Heart right ventricle (tissue), 16 donors: ENCODE results near the gene THSD7B. TPM values are rescaled to one million over a fixed set of nuclear protein-coding genes. Genes with fewer than 3 reads are reported as not detected.

ENCODE experiments used
- ATAC-seq, 8 donors: fragments of 200-7000 bp; cut with Tn5 transposase; one replicate each; pipeline ENCODE4 v1.9.1; 2020; ENCODE audit warnings: mild to moderate bottlenecking in 8 of 8, moderate library complexity in 8 of 8, moderate number of reproducible peaks in 1 of 8
- DNase-seq, 2 donors: peaks; one replicate each; pipeline ENCODE4 v3.0.0-alpha.2; 2020
- H3K27ac ChIP-seq, 10 donors: fragments of 200-600 bp; sonication (generic) in 2 of 10; one replicate each; pipeline versions ENCODE4 v1.5.0 to v1.8.0; 2020 to 2022; ENCODE audit warnings: mild to moderate bottlenecking in 3 of 10
- H3K27me3 ChIP-seq, 7 donors: fragments of 200-600 bp; one replicate each; pipeline ENCODE4 v1.8.0; 2021 to 2022; ENCODE audit warnings: mild to moderate bottlenecking in 2 of 7
- H3K36me3 ChIP-seq, 9 donors: fragments of 200-600 bp; sonication (generic) in 1 of 9; one replicate each; pipeline versions ENCODE4 v1.5.0 to v1.8.0; 2020 to 2022; ENCODE audit warnings: mild to moderate bottlenecking in 2 of 9
- H3K4me1 ChIP-seq, 9 donors: fragments of 200-600 bp; sonication (generic) in 1 of 9; one replicate each; pipeline versions ENCODE4 v1.5.0 to v1.8.0; 2020 to 2022; ENCODE audit warnings: mild to moderate bottlenecking in 4 of 9
- H3K4me3 ChIP-seq, 10 donors: fragments of 200-600 bp; sonication (generic) in 2 of 10; one replicate each; pipeline versions ENCODE4 v1.5.0 to v1.8.0; 2020 to 2022; ENCODE audit warnings: mild to moderate bottlenecking in 7 of 10, moderate library complexity in 2 of 10
- H3K9me3 ChIP-seq, 11 donors: fragments of 200-600 bp in 10 of 11; sonication (generic) in 2 of 11; one replicate each; pipeline versions ENCODE4 v1.5.0 to v1.8.0; 2013 to 2022; ENCODE audit warnings: mild to moderate bottlenecking in 2 of 11, control low read depth in 1 of 11, moderate library complexity in 1 of 11
- WGBS, 2 donors: extraction: QIAGEN DNeasy Blood & Tissue Kit; methylation state at CpG; one replicate each; pipeline ENCODE4 v1.1.7; 2013; ENCODE audit warnings: inconsistent platforms in 1 of 2; 5-methylcytosine and 5-hydroxymethylcytosine counted together
- intact Hi-C, 10 donors: fragments of 100-400 bp; cut with DNase I; formaldehyde crosslinking; loops; one replicate each; pipeline versions ENCODE4 v1.11.1 to v1.14.2; 2022
- polyA plus RNA-seq, 2 donors: library from polyadenylated mRNA; stranded (reverse); fragments of 200-250 nt; gene quantifications; one replicate each; pipeline ENCODE4 v1.2.3, GENCODE V29; 2013
- total RNA-seq, 10 donors: library from RNA; stranded (reverse); fragmentation: NEBNext Ultra II Directional in 3 of 10; extraction: Animal tissue kit (Norgen Biotek cat#: 25700) in 3 of 10; gene quantifications; one replicate each; pipeline versions ENCODE4 v1.2.1 to v1.2.4, GENCODE V29; 2021 to 2023
- TF ChIP-seq, protein P1 (sequence below), 9 donors: fragments of 200-600 bp; sonication (generic) in 2 of 9; IDR thresholded peaks; one replicate each; pipeline versions ENCODE4 v1.5.0 to v1.8.0; 2021 to 2022; ENCODE audit warnings: antibody characterized with exemption in 9 of 9, mild to moderate bottlenecking in 5 of 9, moderate library complexity in 1 of 9
- donor health status: Arrhythmogenic right ventricular cardiomyopathy.
- donor health status: ischemic (EF 13 %, LVEDD 7.1; RV severe dilation, severe dysfunction).
- donor health status: healthy with polysubstance abuse.
- donor health status: DM: no; HTN: yes; CAD: no.
- donor health status: DM: no; HTN: no; CAD: no.
- donor health status: ischemic (EF 25% LVEDD 6.9; RV normal size, moderate dysfunction).
- donor health status: ischemic (EF 25% LVEDD 5.7; RV mildly dilated, moderate dysfunction).
- donor health status: healthy.
- donor health status: DM: yes; HTN: yes; CAD: no.
- donor health status: Ischemic cardiomyopathy.
- donor health status: ischemic (EF 35%, LVEDD 5.7; RV mildly dilated, moderate dysfunction).
- donor health status: nonischemic (EF 11% LVEDD 7.7; RV severe dilation, severe dysfunction).
- donor health status: DM: yes; HTN: yes; CAD: no.
- donor health status: PGD.
- donor health status: ischemic (EF 29% LVEDD 5.4; RV normal size, mild dysfunction).
- donor health status: nonischemic (EF 23%, LVEDD 6.1; RV moderate dilation, normal function).

Gene THSD7B
- total and polyA plus RNA-seq, 12 donors = 0.01 to 0.39 (median 0.18) TPM

DNA sequence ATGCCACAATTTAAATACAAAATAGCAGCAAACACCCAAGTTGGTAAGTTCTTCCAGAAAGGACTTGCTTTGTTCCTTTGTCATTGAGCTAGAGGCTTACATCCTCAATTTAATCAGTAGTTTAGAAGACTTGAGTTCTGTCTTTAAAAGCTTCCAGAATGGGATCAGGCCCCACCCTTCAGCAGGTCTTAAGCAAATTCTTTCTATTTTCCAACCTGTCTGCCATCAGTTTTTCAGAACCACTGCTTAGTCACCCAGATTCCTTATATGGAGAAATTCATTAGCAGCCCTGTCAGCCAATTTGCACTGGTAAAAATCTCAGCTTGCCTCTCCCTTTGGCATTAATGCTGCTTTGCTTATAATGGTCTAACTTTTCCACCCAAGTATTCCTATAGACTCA is 935.3 kb downstream of the THSD7B start:
- Histone ChIP-seq H3K4me1 (no peaks in the 10 kb centered on the region), H3K9me3 (peaks cover 0 to 25% (median 7%) of the 10 kb centered on the region in 11 donors), H3K36me3 (no peaks in the 10 kb centered on the region), H3K4me3 (no peak overlapping the region), H3K27me3 (no peaks in the 10 kb centered on the region), H3K27ac (no peak overlapping the region)
- no peak for ATAC-seq
- TF ChIP-seq, protein P1, sequence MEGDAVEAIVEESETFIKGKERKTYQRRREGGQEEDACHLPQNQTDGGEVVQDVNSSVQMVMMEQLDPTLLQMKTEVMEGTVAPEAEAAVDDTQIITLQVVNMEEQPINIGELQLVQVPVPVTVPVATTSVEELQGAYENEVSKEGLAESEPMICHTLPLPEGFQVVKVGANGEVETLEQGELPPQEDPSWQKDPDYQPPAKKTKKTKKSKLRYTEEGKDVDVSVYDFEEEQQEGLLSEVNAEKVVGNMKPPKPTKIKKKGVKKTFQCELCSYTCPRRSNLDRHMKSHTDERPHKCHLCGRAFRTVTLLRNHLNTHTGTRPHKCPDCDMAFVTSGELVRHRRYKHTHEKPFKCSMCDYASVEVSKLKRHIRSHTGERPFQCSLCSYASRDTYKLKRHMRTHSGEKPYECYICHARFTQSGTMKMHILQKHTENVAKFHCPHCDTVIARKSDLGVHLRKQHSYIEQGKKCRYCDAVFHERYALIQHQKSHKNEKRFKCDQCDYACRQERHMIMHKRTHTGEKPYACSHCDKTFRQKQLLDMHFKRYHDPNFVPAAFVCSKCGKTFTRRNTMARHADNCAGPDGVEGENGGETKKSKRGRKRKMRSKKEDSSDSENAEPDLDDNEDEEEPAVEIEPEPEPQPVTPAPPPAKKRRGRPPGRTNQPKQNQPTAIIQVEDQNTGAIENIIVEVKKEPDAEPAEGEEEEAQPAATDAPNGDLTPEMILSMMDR (IDR thresholded peaks at IDR 0.05) = no peak
- DNase-seq = no peak
- intact Hi-C loops = no loop called here

DNA sequence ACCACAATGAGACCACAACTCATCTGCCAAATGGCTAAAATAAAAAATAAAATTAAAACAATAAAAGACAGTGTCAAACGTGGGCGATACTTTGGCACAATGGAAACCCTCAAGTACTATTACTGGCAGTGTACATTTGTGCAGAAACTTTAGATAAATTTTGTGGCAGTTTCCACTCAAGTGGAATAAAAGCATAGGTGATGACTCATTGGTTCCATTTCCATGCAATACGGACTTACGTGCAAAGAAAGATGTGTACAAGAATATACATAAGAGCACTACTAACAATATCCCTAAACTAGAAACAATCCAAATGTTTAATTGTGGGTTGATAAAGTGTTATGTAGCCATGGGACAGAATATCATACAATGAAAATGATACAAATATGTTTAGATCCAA is 940.0 kb downstream of the THSD7B start:
- H3K9me3 ChIP-seq = peaks cover 0 to 34% (median 7%) of the 10 kb centered on the region in 11 donors
- no peak overlapping the region for H3K27ac ChIP-seq
- DNase-seq (no peak), ATAC-seq (no peak)
- H3K27me3 ChIP-seq = no peaks in the 10 kb centered on the region
- intact Hi-C loops = no loop called here
- no peaks in the 10 kb centered on the region for H3K4me1 ChIP-seq
- H3K4me3 ChIP-seq = no peak overlapping the region
- TF ChIP-seq, protein P1 (IDR thresholded peaks at IDR 0.05) = no peak
- H3K36me3 ChIP-seq = no peaks in the 10 kb centered on the region
- 77 to 88% methylated on average over 4 of the region's 4 CpGs for WGBS, 2 donors

DNA sequence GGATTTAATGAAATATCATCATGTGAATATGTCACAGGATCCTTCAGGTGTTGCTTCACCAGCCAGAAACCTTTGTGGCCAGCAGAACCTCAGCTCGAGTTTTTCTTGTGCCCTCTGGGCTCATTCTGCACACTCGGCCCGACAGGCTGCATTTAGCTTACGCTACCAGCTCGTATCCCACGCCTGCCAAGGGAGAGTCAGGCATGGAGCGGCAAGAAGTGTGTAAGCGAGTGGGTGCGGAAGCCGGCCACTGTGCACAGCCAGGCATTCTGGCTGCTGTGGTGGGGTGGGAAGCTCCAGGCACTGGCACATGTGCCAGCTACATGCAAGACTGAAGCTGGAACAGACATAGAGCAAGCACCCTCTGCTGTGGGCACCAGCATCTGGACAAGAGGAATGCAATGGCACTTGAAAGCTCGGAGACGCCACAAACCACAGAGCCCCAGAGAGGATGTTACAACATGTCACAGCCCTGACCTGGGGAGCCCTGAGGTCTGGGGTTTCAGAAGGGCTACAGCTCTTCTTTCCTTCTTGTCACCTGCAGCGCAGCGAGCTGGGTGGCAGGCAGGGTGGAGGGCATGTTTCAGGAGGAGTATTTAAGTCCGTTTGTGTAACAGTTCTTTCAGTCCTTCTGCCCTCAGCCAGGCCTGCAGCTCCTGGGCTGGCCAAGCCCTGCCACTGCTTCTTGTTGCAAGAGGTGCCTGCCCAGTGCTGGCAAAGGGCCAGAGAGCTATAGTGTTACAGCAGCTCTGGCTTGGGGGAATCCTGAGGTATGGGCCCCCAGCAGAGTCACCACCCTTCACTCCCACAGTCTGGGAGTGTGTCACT is 941.7 kb downstream of the THSD7B start:
- H3K27me3 ChIP-seq = no peaks in the 10 kb centered on the region

DNA sequence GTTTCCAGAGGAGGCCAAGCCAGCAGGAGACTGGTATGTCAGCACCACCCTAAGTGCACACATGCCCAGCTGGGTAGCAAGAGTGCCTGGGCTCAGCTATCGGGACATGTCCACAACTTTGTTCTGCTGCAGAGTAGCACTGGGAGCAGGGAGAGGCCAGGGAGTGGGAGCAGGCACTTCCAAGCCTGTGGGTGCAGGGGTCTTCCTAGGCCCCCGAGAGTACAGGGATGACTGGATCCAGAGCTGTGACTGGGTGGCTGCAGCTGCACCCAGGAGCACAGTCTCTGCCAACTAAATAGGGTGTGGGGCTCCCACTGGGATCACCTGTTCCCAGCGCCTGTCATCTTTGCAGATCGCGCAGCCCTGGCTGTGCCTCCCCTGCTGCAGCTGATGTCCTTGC is 943.0 kb downstream of the THSD7B start:
- Histone ChIP-seq H3K4me3 (no peak overlapping the region), H3K27ac (no peak overlapping the region), H3K4me1 (no peaks in the 10 kb centered on the region), H3K27me3 (no peaks in the 10 kb centered on the region), H3K9me3 (peaks cover 0 to 33% (median 7%) of the 10 kb centered on the region in 11 donors), H3K36me3 (no peaks in the 10 kb centered on the region)
- DNase-seq (no peak), ATAC-seq (no peak)
- TF ChIP-seq, protein P1 (IDR thresholded peaks at IDR 0.05) = no peak
- WGBS, 2 donors = 89% methylated on average over 5 of the region's 5 CpGs
- intact Hi-C loops = no loop called here

More for the DNA sequence above, 941.7 kb downstream of the THSD7B start:
- Histone ChIP-seq H3K27ac (no peak overlapping the region), H3K9me3 (peaks cover 0 to 40% (median 8%) of the 10 kb centered on the region in 11 donors), H3K4me3 (no peak overlapping the region), H3K4me1 (no peaks in the 10 kb centered on the region), H3K36me3 (no peaks in the 10 kb centered on the region)
- ATAC-seq (peak in 1 of 8 donors; percentile 47), DNase-seq (no peak)
- WGBS, 2 donors = 71 to 81% methylated on average over 15 of the region's 15 CpGs
- TF ChIP-seq, protein P1 (IDR thresholded peaks at IDR 0.05) = no peak
- intact Hi-C loops = no loop called here
